Ascending aorta (tissue), 2 donors: ENCODE data around the gene PREX1. TPM values are rescaled to one million over a fixed set of nuclear protein-coding genes. Genes with fewer than 3 reads are reported as not detected.

ENCODE experiments used
- DNase-seq, 2 donors: peaks; one replicate each; pipeline ENCODE4 v3.0.0-alpha.2; 2019; ENCODE audit warnings: low spot score in 2 of 2
- H3K27ac ChIP-seq, 2 donors: fragments of 200-600 bp; sonication (generic); one replicate each; pipeline ENCODE4 v1.5.1; 2016 to 2017; ENCODE audit warnings: mild to moderate bottlenecking in 1 of 2
- H3K27me3 ChIP-seq: fragments of 200-600 bp; sonication (generic); one replicate; pipeline ENCODE4 v1.5.1; 2017
- H3K36me3 ChIP-seq, 2 donors: fragments of 200-600 bp; sonication (generic); one replicate each; pipeline ENCODE4 v1.5.1; 2016
- H3K4me1 ChIP-seq, 2 donors: fragments of 200-600 bp; sonication (generic); one replicate each; pipeline ENCODE4 v1.5.1; 2016 to 2017; ENCODE audit warnings: mild to moderate bottlenecking in 1 of 2
- H3K4me3 ChIP-seq, 2 donors: fragments of 200-600 bp; sonication (generic); one replicate each; pipeline ENCODE4 v1.5.1; 2016 to 2017; ENCODE audit warnings: mild to moderate bottlenecking in 1 of 2
- H3K9me3 ChIP-seq, 2 donors: fragments of 200-600 bp; sonication (generic); one replicate each; pipeline ENCODE4 v1.5.1; 2016
- CTCF ChIP-seq, 3 experiments: fragments of 200-600 bp in 2 of 3; fragments of 450-650 bp in 1 of 3; sonication (generic) in 2 of 3; IDR thresholded peaks; one replicate each; pipeline ENCODE4 v1.5.1; 2016 to 2019; ENCODE audit warnings: antibody characterized with exemption in 3 of 3, mild to moderate bottlenecking in 1 of 3, moderate library complexity in 1 of 3
- intact Hi-C: fragments of 100-400 bp; cut with DNase I; formaldehyde crosslinking; loops from one replicate; pipeline ENCODE4 v1.15.1; 2023
- total RNA-seq: library from RNA; depleted of rRNA; stranded (reverse); fragments of >200 nt; gene quantifications from one replicate; pipeline ENCODE4 v1.1.0, GENCODE V29; 2016

Gene PREX1
- total RNA-seq, 1 donor from 2014 or later, result 75.4 TPM

DNA sequence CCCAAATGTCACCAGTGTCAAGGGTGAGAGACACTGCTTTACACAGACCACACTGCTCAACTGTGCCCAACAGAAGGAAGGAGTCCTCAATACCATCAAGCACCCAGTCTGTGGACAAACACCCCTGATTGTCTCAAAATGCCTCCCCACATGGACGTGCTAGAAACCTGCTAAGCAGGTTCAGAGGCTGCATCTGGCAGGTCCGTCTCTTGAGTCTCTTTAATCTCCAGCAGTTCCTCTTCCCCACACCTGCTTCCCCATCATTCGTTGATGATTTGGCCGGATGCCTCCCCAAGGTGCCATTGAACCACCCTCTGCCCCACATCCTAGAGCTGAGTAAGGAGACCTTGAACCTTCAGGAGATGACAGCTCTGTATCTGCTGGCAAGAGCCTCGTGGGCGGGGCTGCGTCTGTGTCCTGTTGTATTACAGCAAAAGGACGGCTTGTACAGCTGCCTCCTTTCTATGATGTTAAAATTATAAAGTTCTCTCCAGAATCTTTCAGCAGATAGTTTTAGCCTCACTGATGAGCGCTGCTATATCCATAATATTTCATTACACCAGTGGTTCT, 179.2 kb downstream of the PREX1 start:
- no peak for TF ChIP-seq CTCF (IDR thresholded peaks at IDR 0.05)
- DNase-seq, result no peak
- H3K4me3 ChIP-seq, result no peak overlapping the region
- no peaks in the 10 kb centered on the region for H3K4me1 ChIP-seq
- H3K36me3 ChIP-seq, result peaks cover 87 to 95% of the 10 kb centered on the region in 2 donors
- H3K27ac ChIP-seq, result no peak overlapping the region
- H3K9me3 ChIP-seq, result no peaks in the 10 kb centered on the region
- intact Hi-C loops, result no loop called here
- no peaks in the 10 kb centered on the region for H3K27me3 ChIP-seq

- Histone ChIP-seq H3K9me3 (no peaks in the 10 kb centered on the region), H3K27me3 (no peaks in the 10 kb centered on the region), H3K36me3 (peaks cover 85 to 90% of the 10 kb centered on the region in 2 donors), H3K4me3 (no peak overlapping the region), H3K27ac (no peak overlapping the region), H3K4me1 (no peaks in the 10 kb centered on the region)
- no peak for TF ChIP-seq CTCF (IDR thresholded peaks at IDR 0.05)
- intact Hi-C loops, result no loop called here
- no peak for DNase-seq
These were observed 179.9 kb downstream of the PREX1 start for GRCh38 chr20:48647858-48648257.

- H3K4me3 ChIP-seq, result no peak overlapping the region
- no peaks in the 10 kb centered on the region for H3K4me1 ChIP-seq
- no peak for TF ChIP-seq CTCF (IDR thresholded peaks at IDR 0.05)
- H3K27me3 ChIP-seq, result no peaks in the 10 kb centered on the region
- no peak for DNase-seq
- no peak overlapping the region for H3K27ac ChIP-seq
- peaks cover 78 to 86% of the 10 kb centered on the region in 2 donors for H3K36me3 ChIP-seq
- H3K9me3 ChIP-seq, result no peaks in the 10 kb centered on the region
- intact Hi-C loops, result no loop called here
These were observed 182.1 kb downstream of the PREX1 start for GRCh38 chr20:48645666-48646065.

- H3K9me3 ChIP-seq, result no peaks in the 10 kb centered on the region
- DNase-seq, result no peak
- TF ChIP-seq CTCF (IDR thresholded peaks at IDR 0.05), result no peak
- H3K36me3 ChIP-seq, result peaks cover 77 to 86% of the 10 kb centered on the region in 2 donors
- no peak overlapping the region for H3K27ac ChIP-seq
- no peak overlapping the region for H3K4me3 ChIP-seq
- no peaks in the 10 kb centered on the region for H3K4me1 ChIP-seq
- intact Hi-C loops, result no loop called here
- H3K27me3 ChIP-seq, result no peaks in the 10 kb centered on the region
These were observed 183.4 kb downstream of the PREX1 start for GRCh38 chr20:48644286-48644828.

GRCh38 chr20:48642105-48642880, 185.5 kb downstream of the PREX1 start:
- no peaks in the 10 kb centered on the region for H3K4me1 ChIP-seq
- H3K27ac ChIP-seq, result no peak overlapping the region
- H3K4me3 ChIP-seq, result no peak overlapping the region
- DNase-seq, result no peak
- no peaks in the 10 kb centered on the region for H3K9me3 ChIP-seq
- intact Hi-C loops, result no loop called here
- peaks cover 75 to 86% of the 10 kb centered on the region in 2 donors for H3K36me3 ChIP-seq
- TF ChIP-seq CTCF (IDR thresholded peaks at IDR 0.05), result no peak
- H3K27me3 ChIP-seq, result no peaks in the 10 kb centered on the region
